ENCODE results near the gene DHRSX. TPM values are rescaled to one million over a fixed set of nuclear protein-coding genes. Genes with fewer than 3 reads are reported as not detected.
"Not testable (repeated sequence)": the region's sequence is repeated elsewhere in the genome, so short reads cannot be mapped to it uniquely, and the experiment has no call there.

The DHRSX gene
- total RNA-seq, 2 donors from 2014 or later = 36.5 to 45.4 TPM

DNA sequence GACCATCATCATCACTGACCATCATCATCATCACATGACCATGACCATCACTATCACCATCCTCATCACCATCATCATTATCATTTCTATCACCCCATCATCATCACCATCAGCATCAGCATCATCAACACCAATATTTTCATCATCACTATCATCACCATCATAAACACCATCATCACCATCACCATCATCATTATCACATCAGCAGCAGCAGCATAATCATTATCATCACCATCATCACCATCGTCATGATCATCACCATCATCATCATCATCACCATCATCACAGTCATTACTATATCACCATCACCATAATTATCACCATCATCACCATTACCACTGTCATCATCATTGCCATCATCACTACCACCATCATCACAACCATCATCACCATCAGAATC lies 117.6 kb downstream of the DHRSX start:
- H3K27me3 ChIP-seq (ENCODE audit: control insufficient read depth, insufficient read depth, low read length, poor library complexity, severe bottlenecking) = no peaks in the 10 kb centered on the region
- H3K36me3 Mint-ChIP-seq (ENCODE audit: low read depth) = peaks cover 27% of the 10 kb centered on the region
- no peak overlapping the region for H3K27ac Mint-ChIP-seq
- WGBS, 2 experiments (ENCODE audit: insufficient coverage in 1 of 2, insufficient read length in 1 of 2) = 98 to 100% methylated on average over 1 of the region's 1 CpG
- DNase-seq = no peak
- H3K27ac ChIP-seq (ENCODE audit: low read depth, low read length) = no peak overlapping the region
- TF ChIP-seq CTCF (conservative IDR thresholded peaks at IDR 0.05) = no peak
- peaks cover 10% of the 10 kb centered on the region for H3K36me3 ChIP-seq (ENCODE audit: control insufficient read depth, insufficient read depth, low read length)
- peaks cover 13% of the 10 kb centered on the region for H3K9me3 Mint-ChIP-seq
- H3K4me3 Mint-ChIP-seq = no peak overlapping the region
- no peak overlapping the region for H3K9ac ChIP-seq (ENCODE audit: extremely low read depth, low read length, poor library complexity, severe bottlenecking)
- H3K9me3 ChIP-seq (ENCODE audit: control insufficient read depth, low read length) = peaks cover 16% of the 10 kb centered on the region
- no peaks in the 10 kb centered on the region for H3K27me3 Mint-ChIP-seq (ENCODE audit: insufficient read depth)
- no peaks in the 10 kb centered on the region for H3K4me1 Mint-ChIP-seq
- no peaks in the 10 kb centered on the region for H3K4me1 ChIP-seq (ENCODE audit: control insufficient read depth, insufficient read depth, low read length)
- H3K4me3 ChIP-seq (ENCODE audit: low read length) = no peak overlapping the region

GRCh38 chrX:2382433-2383048 lies 118.2 kb downstream of the DHRSX start:
- H3K4me1 Mint-ChIP-seq; H3K27ac Mint-ChIP-seq; H3K27ac ChIP-seq (ENCODE audit: low read depth, low read length); H3K27me3 Mint-ChIP-seq (ENCODE audit: insufficient read depth); H3K27me3 ChIP-seq (ENCODE audit: control insufficient read depth, insufficient read depth, low read length, poor library complexity, severe bottlenecking); H3K4me3 ChIP-seq (ENCODE audit: low read length); H3K4me1 ChIP-seq (ENCODE audit: control insufficient read depth, insufficient read depth, low read length); DNase-seq; H3K4me3 Mint-ChIP-seq; H3K9ac ChIP-seq (ENCODE audit: extremely low read depth, low read length, poor library complexity, severe bottlenecking): not testable (repeated sequence)
- Mint-ChIP-seq H3K9me3 (peaks cover 18% of the 10 kb centered on the region), H3K36me3 (ENCODE audit: low read depth) (peaks cover 30% of the 10 kb centered on the region)
- 95 to 97% methylated on average over 3 of the region's 3 CpGs for WGBS, 2 experiments (ENCODE audit: insufficient coverage in 1 of 2, insufficient read length in 1 of 2)
- peaks cover 13% of the 10 kb centered on the region for H3K36me3 ChIP-seq (ENCODE audit: control insufficient read depth, insufficient read depth, low read length)
- H3K9me3 ChIP-seq (ENCODE audit: control insufficient read depth, low read length) = peaks cover 16% of the 10 kb centered on the region

- Histone ChIP-seq H3K27ac (ENCODE audit: low read depth, low read length) (no peak overlapping the region), H3K36me3 (ENCODE audit: control insufficient read depth, insufficient read depth, low read length) (peaks cover 12% of the 10 kb centered on the region), H3K9ac (ENCODE audit: extremely low read depth, low read length, poor library complexity, severe bottlenecking) (no peak overlapping the region), H3K9me3 (ENCODE audit: control insufficient read depth, low read length) (peaks cover 23% of the 10 kb centered on the region), H3K4me1 (ENCODE audit: control insufficient read depth, insufficient read depth, low read length) (no peaks in the 10 kb centered on the region), H3K4me3 (ENCODE audit: low read length) (no peak overlapping the region), H3K27me3 (ENCODE audit: control insufficient read depth, insufficient read depth, low read length, poor library complexity, severe bottlenecking) (no peaks in the 10 kb centered on the region)
- H3K4me1 Mint-ChIP-seq = no peaks in the 10 kb centered on the region
- no peak overlapping the region for H3K27ac Mint-ChIP-seq
- no peak for DNase-seq
- H3K9me3 Mint-ChIP-seq = peaks cover 27% of the 10 kb centered on the region
- no peaks in the 10 kb centered on the region for H3K27me3 Mint-ChIP-seq (ENCODE audit: insufficient read depth)
- H3K4me3 Mint-ChIP-seq = no peak overlapping the region
- no peak for TF ChIP-seq CTCF (conservative IDR thresholded peaks at IDR 0.05)
- H3K36me3 Mint-ChIP-seq (ENCODE audit: low read depth) = peaks cover 46% of the 10 kb centered on the region
- 94 to 96% methylated on average over 6 of the region's 6 CpGs for WGBS, 2 experiments (ENCODE audit: insufficient coverage in 1 of 2, insufficient read length in 1 of 2)
Measured at GRCh38 chrX:2376166-2376565, 124.6 kb downstream of the DHRSX start.

DNA sequence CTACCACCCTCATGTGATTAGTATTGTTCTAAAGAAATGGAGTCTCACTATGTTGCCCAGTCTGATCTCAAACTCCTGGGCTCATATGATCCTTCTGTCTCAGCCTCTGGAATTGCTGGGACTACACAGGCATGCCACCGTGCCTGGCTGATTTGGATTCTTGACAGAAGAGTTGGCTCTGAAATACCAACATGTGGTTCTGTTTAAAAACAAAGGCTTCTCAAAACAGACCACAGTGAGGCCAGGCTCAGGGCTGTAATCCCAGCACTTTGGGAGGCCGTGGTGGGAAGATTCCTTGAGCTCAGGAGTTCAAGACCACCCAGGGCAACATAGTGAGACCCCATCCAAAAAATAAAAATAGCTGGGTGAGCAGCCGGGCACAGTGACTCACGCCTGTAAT lies 126.7 kb downstream of the DHRSX start:
- H3K9me3 Mint-ChIP-seq = peaks cover 19% of the 10 kb centered on the region
- H3K36me3 ChIP-seq (ENCODE audit: control insufficient read depth, insufficient read depth, low read length) = peaks cover 12% of the 10 kb centered on the region
- H3K4me1 Mint-ChIP-seq = no peaks in the 10 kb centered on the region
- H3K4me3 Mint-ChIP-seq = no peak overlapping the region
- H3K9ac ChIP-seq (ENCODE audit: extremely low read depth, low read length, poor library complexity, severe bottlenecking) = no peak overlapping the region
- peaks cover 45% of the 10 kb centered on the region for H3K36me3 Mint-ChIP-seq (ENCODE audit: low read depth)
- H3K27ac ChIP-seq (ENCODE audit: low read depth, low read length) = no peak overlapping the region
- no peak for TF ChIP-seq CTCF (conservative IDR thresholded peaks at IDR 0.05)
- DNase-seq = no peak
- H3K27ac Mint-ChIP-seq = no peak overlapping the region
- no peak overlapping the region for H3K4me3 ChIP-seq (ENCODE audit: low read length)
- H3K4me1 ChIP-seq (ENCODE audit: control insufficient read depth, insufficient read depth, low read length) = no peaks in the 10 kb centered on the region
- 90 to 92% methylated on average over 3 to 4 of the region's 4 CpGs for WGBS, 2 experiments (ENCODE audit: insufficient coverage in 1 of 2, insufficient read length in 1 of 2)
- peaks cover 13% of the 10 kb centered on the region for H3K9me3 ChIP-seq (ENCODE audit: control insufficient read depth, low read length)
- no peaks in the 10 kb centered on the region for H3K27me3 ChIP-seq (ENCODE audit: control insufficient read depth, insufficient read depth, low read length, poor library complexity, severe bottlenecking)
- H3K27me3 Mint-ChIP-seq (ENCODE audit: insufficient read depth) = no peaks in the 10 kb centered on the region

Data from endodermal cell (in vitro differentiated cells).